ENCODE data around the gene GRIP1.

GRIP1 gene

DNA sequence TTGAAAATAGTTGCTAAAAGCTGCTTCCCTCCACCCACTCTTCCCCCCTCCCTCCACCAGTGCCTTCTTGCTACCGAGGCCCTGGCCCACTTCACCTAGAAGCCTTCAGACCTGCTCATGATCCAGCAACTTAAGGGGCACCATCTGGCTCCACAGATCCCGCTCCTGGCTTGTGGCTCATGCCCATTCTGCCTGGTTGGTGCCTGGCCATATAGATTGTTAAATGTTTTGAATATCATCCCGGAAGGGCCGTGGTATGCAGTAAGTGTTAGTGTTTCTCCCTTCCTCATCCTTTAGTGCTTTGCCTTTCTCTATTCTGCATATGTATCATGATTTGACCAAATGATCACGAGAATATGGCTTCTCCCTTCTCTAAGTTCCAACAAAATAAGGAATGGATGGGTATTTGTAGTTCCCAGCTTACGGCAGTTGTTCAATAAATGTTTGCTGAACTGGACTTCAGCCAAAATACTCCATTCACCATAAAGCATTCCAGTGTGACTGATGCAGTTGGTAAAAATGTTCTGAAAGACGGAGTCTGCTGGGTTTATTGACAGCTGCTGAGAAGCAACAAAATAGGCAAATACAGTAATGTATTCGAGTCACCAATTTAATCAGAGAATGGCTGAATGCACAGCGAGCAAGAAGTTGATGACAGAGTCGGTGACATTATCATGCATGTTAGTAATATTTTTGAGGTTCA is 30.7 kb downstream of the GRIP1 start:
- intact Hi-C loops (cut with micrococcal nuclease) = no loop called here
- no peaks in the 10 kb centered on the region for H3K9me3 Mint-ChIP-seq
- H3K36me3 Mint-ChIP-seq (ENCODE audit: low read depth) = no peaks in the 10 kb centered on the region
- H3K27me3 Mint-ChIP-seq = no peaks in the 10 kb centered on the region
- H3K27ac Mint-ChIP-seq = no peak overlapping the region
- H3K4me3 Mint-ChIP-seq = no peak overlapping the region
- H3K4me1 Mint-ChIP-seq (ENCODE audit: low read depth) = no peaks in the 10 kb centered on the region

DNA sequence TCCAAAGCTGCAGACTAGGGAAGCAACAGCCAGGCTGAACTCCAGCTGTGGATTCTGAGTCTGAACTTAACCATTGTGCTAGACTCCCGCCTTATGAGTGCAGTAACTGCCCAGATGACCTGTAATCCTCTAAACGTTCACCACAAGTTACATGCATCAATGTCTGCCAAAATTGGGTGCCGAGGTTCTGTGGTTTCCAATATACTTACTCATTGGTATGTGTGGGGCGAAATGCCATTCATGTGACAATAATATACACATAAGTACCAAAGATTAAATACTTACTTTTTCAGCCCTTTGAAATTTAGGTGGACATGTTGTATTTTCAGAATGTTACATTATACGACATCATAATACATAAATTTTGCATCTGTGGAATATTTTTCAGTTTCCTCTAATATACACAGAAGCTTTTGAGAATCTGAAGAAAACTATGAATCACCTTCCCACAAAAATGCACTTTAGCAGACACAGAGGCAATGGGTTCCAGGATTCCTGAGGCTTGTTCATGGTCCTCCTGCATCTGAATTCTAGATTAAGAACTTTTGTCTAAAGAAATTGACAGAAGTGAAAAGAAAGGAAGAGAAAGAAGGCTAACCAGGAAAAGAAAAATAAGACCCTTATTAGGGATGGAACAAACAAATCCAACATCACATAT is 31.7 kb downstream of the GRIP1 start:
- no peak overlapping the region for H3K27ac Mint-ChIP-seq
- intact Hi-C loops (cut with micrococcal nuclease) = no loop called here
- no peaks in the 10 kb centered on the region for H3K27me3 Mint-ChIP-seq
- no peak overlapping the region for H3K4me3 Mint-ChIP-seq
- no peaks in the 10 kb centered on the region for H3K36me3 Mint-ChIP-seq (ENCODE audit: low read depth)
- H3K9me3 Mint-ChIP-seq = no peaks in the 10 kb centered on the region
- no peaks in the 10 kb centered on the region for H3K4me1 Mint-ChIP-seq (ENCODE audit: low read depth)

- intact Hi-C loops (cut with micrococcal nuclease) = no loop called here
- no peak overlapping the region for H3K27ac Mint-ChIP-seq
- no peaks in the 10 kb centered on the region for H3K27me3 Mint-ChIP-seq
- H3K4me3 Mint-ChIP-seq = no peak overlapping the region
- no peaks in the 10 kb centered on the region for H3K9me3 Mint-ChIP-seq
- H3K36me3 Mint-ChIP-seq (ENCODE audit: low read depth) = no peaks in the 10 kb centered on the region
- H3K4me1 Mint-ChIP-seq (ENCODE audit: low read depth) = no peaks in the 10 kb centered on the region
Observed at GRCh38 chr12:66644151-66644550, 34.7 kb downstream of the GRIP1 start.

DNA sequence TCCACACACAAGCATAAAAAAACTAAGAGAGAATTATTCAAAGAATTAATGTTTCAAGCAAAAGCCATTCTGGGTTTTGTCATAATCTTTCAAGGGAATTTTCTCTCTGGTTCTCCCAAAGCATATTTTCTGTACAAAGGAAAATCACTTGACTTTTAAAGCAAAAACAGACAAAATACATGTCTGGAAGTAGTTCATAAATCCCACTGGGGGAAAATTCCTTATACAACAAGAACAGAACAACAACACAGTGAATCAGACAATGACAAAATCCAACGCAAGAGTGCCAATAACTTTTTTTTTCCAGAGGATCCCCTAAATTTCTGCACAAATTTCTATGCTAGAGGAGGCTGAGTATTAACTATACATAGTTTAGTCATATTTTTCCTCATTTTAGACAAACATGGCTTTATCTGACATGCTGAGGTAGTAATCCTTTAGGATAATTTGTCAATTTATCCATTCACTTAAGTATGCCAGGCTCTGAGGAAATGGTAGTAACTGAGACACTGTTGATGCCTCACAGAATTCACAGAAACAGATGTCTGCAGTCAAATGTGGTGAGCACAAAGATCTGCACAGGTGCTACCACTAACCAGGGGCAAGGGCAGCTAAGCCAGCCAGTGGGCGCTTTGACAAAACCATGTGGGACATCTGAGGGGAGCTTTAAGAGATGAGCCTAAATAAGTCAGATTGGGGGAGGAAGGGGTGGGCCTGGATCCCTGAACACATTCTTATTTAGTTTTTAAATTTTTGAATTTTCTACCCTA is 38.0 kb downstream of the GRIP1 start:
- Mint-ChIP-seq H3K36me3 (ENCODE audit: low read depth) (no peaks in the 10 kb centered on the region), H3K27me3 (no peaks in the 10 kb centered on the region), H3K4me1 (ENCODE audit: low read depth) (no peaks in the 10 kb centered on the region), H3K9me3 (no peaks in the 10 kb centered on the region), H3K4me3 (no peak overlapping the region), H3K27ac (no peak overlapping the region)
- intact Hi-C loops (cut with micrococcal nuclease) = no loop called here

DNA sequence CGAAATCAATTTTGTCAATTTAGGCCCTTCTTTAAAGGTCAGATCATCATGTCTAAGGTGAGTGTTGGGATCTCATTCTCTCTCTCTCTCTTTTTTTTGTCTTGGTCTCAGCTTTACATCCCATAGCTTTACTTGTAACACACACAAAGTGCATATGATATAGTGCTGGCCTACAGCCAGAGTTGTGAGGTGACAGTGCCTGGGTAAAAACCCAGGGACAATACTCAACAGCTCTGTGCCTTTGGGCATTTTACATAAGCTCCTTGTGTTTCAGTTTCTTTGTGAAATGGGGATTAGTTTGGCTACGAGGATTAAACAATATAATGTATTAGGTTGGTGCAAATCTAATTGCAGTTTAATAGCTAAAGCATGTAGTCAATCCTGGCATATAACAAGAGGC is 40.2 kb downstream of the GRIP1 start:
- H3K27me3 Mint-ChIP-seq = no peaks in the 10 kb centered on the region
- no peaks in the 10 kb centered on the region for H3K36me3 Mint-ChIP-seq (ENCODE audit: low read depth)
- intact Hi-C loops (cut with micrococcal nuclease) = no loop called here
- H3K9me3 Mint-ChIP-seq = no peaks in the 10 kb centered on the region
- H3K4me1 Mint-ChIP-seq (ENCODE audit: low read depth) = no peaks in the 10 kb centered on the region
- no peak overlapping the region for H3K27ac Mint-ChIP-seq
- H3K4me3 Mint-ChIP-seq = no peak overlapping the region

DNA sequence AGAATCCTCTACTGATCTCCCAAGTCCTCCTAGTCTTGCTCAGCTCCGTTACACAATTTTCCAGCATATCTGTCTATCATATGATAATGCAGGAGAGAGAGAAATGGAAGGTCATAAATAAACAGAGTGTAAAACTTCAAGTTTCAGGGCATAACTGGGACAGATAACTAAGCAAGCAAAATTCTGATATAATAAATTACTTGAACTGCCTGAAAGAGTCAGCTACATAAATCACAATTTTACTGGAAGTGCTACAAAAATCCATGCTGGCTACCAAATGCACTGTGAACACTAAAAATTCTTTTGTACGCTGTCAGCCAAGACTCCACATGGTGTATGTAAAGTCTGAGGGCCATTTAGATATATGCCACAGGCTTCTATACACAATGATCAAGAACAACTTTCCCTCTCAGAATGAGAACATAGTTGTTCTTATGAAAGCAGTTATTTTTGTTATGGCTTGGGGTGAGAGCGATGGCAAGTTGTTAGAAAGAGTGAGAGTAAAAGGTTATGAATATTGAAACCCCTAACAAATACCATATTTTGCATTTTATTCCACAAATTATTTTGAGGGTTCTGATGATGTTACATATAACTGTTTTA is 41.1 kb downstream of the GRIP1 start:
- no peak overlapping the region for H3K4me3 Mint-ChIP-seq

GRCh38 chr12:66636771-66637170 is 42.1 kb downstream of the GRIP1 start:
- Mint-ChIP-seq H3K9me3 (no peaks in the 10 kb centered on the region), H3K4me1 (ENCODE audit: low read depth) (no peaks in the 10 kb centered on the region), H3K4me3 (no peak overlapping the region), H3K36me3 (ENCODE audit: low read depth) (no peaks in the 10 kb centered on the region), H3K27ac (no peak overlapping the region), H3K27me3 (no peaks in the 10 kb centered on the region)
- intact Hi-C loops (cut with micrococcal nuclease) = no loop called here

More for the DNA sequence above, 41.1 kb downstream of the GRIP1 start:
- Mint-ChIP-seq H3K4me1 (ENCODE audit: low read depth) (no peaks in the 10 kb centered on the region), H3K27ac (no peak overlapping the region), H3K27me3 (no peaks in the 10 kb centered on the region), H3K9me3 (no peaks in the 10 kb centered on the region), H3K36me3 (ENCODE audit: low read depth) (no peaks in the 10 kb centered on the region)
- intact Hi-C loops (cut with micrococcal nuclease) = no loop called here

DNA sequence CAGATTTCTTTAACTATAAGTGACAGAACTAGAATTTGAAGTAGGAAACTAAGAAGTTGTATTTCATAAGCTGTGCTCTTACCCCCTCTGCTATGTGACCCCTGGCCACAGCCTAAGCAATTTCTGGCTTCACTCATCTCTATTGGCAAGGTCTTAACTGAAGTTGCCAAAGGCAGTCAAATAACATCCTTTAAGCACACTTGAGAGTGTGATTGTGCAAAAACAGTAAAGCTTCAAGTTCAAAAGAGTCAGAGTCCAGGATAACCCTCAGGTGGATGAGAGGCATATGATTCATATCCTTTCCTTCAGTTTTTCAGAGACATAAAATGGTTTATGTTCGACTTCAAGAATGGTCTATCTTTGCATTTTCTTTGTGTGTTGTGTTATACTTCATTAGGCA is 45.2 kb downstream of the GRIP1 start:
- intact Hi-C loops (cut with micrococcal nuclease) = no loop called here
- Mint-ChIP-seq H3K27ac (no peak overlapping the region), H3K9me3 (no peaks in the 10 kb centered on the region), H3K27me3 (no peaks in the 10 kb centered on the region), H3K4me1 (ENCODE audit: low read depth) (no peaks in the 10 kb centered on the region), H3K36me3 (ENCODE audit: low read depth) (no peaks in the 10 kb centered on the region), H3K4me3 (no peak overlapping the region)

- Mint-ChIP-seq H3K27me3 (no peaks in the 10 kb centered on the region), H3K4me1 (ENCODE audit: low read depth) (peaks cover 12% of the 10 kb centered on the region), H3K36me3 (ENCODE audit: low read depth) (no peaks in the 10 kb centered on the region), H3K9me3 (no peaks in the 10 kb centered on the region), H3K4me3 (no peak overlapping the region), H3K27ac (no peak overlapping the region)
- intact Hi-C loops (cut with micrococcal nuclease) = no loop called here
Observed at GRCh38 chr12:66629138-66629870, 49.6 kb downstream of the GRIP1 start.

DNA sequence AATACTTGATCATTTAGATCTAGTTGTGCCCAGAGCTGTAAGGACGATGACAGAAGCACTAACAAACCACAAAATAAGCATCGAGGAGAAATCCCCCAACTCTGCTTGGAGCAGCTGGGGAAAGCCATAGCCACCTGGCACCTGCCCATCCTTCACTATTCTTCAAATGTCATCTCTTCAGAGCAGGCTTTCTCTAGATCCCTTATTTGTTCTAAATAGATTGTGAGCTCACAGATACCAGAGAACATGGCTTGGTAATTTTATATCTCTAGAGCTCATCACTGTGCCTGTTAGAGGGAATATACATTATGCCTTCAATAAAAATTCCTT is 50.9 kb downstream of the GRIP1 start:
- Mint-ChIP-seq H3K4me1 (ENCODE audit: low read depth) (peaks cover 17% of the 10 kb centered on the region), H3K9me3 (no peaks in the 10 kb centered on the region), H3K36me3 (ENCODE audit: low read depth) (no peaks in the 10 kb centered on the region), H3K4me3 (no peak overlapping the region), H3K27me3 (no peaks in the 10 kb centered on the region), H3K27ac (no peak overlapping the region)
- intact Hi-C loops (cut with micrococcal nuclease) = no loop called here

DNA sequence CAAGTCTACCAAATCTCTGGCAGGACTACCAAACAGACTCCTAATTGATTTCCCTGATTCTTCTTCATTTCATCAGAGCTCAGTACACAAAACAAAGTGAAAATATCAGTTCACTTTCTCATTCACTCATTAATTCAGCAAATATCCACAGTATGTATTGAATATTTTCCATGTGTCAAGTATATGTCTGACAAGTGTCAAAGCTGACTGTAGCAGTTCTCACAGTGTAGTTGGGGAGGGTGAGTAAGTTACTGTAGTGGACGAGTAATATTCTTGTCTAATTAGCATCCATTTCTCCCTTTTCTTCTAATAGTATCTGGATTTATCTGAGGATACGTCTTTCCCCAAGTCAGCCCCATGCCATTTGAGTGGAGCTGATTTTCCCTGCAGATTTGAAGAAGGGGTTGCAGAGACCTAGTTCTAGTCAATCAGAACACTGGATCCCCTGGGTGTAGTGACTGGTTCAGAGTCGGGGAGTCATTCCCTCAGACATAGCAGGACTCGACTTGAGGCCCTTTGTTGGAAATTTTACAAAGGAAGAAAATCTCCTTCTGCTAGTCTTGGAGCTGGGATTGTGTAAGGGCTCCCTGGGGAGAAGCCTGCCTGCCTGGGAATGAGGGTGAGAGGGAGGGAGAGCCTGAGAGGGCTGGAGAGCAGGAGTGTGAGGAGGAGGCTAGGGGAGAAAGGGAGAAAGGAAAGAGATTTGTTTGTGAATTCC is 51.4 kb downstream of the GRIP1 start:
- H3K9me3 Mint-ChIP-seq = no peaks in the 10 kb centered on the region
- intact Hi-C loops (cut with micrococcal nuclease) = no loop called here
- H3K36me3 Mint-ChIP-seq (ENCODE audit: low read depth) = no peaks in the 10 kb centered on the region
- H3K27me3 Mint-ChIP-seq = no peaks in the 10 kb centered on the region
- no peak overlapping the region for H3K27ac Mint-ChIP-seq
- H3K4me3 Mint-ChIP-seq = no peak overlapping the region
- peaks cover 21% of the 10 kb centered on the region for H3K4me1 Mint-ChIP-seq (ENCODE audit: low read depth)

GRCh38 chr12:66624806-66625205 is 54.1 kb downstream of the GRIP1 start:
- no peaks in the 10 kb centered on the region for H3K27me3 Mint-ChIP-seq
- intact Hi-C loops (cut with micrococcal nuclease) = no loop called here
- H3K27ac Mint-ChIP-seq = no peak overlapping the region
- no peaks in the 10 kb centered on the region for H3K36me3 Mint-ChIP-seq (ENCODE audit: low read depth)
- H3K4me1 Mint-ChIP-seq (ENCODE audit: low read depth) = peaks cover 40% of the 10 kb centered on the region
- H3K9me3 Mint-ChIP-seq = no peaks in the 10 kb centered on the region
- H3K4me3 Mint-ChIP-seq = no peak overlapping the region

DNA sequence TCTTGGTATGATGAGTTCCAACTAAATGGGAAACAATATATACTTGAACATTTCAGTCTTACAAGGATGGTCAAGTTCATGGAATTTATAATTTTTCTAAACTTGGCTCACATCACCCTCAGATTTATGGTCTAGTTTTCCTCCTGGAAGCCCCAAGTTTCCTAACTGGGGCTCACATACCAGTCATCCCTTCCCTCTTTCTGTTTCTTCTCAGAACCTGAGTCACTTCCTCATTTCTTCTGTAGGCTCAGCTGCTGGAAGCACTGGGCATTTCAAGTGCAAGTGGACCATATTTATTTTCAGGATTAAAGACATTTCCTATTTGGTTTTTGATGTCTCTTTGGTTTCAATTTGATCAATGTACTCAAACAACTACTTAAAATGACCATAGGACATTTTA is 55.4 kb downstream of the GRIP1 start:
- Mint-ChIP-seq H3K27ac (no peak overlapping the region), H3K4me3 (no peak overlapping the region), H3K9me3 (no peaks in the 10 kb centered on the region), H3K27me3 (no peaks in the 10 kb centered on the region), H3K36me3 (ENCODE audit: low read depth) (no peaks in the 10 kb centered on the region), H3K4me1 (ENCODE audit: low read depth) (peaks cover 39% of the 10 kb centered on the region)
- intact Hi-C loops (cut with micrococcal nuclease) = no loop called here

Measured in dendritic cell treated with granulocyte-macrophage colony-stimulating factor and Interleukin-4, amounts not matched to agents 40 ng/mL and 50 ng/mL, for 4 days (primary cell).